ENCODE measurements around the gene PDE6A.

Gene PDE6A

DNA sequence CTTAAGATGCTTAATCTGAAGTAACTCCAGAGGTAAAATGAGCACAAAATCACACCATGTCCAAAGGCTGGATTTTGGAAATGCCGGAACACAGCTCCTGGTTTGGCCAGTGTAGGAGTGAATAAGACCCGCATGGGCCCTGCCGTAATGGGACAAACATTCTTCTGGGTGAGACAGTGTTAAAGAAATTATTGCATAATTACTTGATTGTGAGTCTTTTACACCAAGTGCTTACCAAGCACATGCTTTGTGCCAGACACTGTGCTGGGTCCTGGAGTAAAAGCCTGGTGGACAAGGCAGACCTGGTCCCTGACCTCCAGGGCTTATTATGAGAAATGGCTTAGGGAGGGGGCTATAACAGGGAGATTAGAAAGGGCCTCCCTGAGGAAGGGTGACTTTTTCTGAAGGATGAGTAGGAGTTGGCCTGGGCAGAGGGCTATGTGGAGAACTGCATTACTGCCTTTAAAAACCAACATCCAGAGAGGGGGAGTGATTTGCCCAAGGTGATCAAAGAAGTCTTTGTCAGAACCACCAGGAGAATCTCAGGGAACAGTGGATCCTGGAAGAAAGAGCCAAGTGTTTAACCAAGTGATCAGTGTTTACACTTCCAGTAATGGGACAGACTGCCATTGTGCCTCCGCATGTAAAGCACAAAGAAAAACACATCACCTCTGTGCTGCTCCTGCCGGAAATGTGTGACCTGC is 3.5 kb downstream of the PDE6A start:
- Mint-ChIP-seq H3K9me3 (ENCODE audit: low read depth) (no peaks in the 10 kb centered on the region), H3K4me1 (ENCODE audit: low read depth) (no peaks in the 10 kb centered on the region), H3K36me3 (no peaks in the 10 kb centered on the region), H3K27me3 (peaks cover 2% of the 10 kb centered on the region), H3K4me3 (no peak overlapping the region), H3K27ac (no peak overlapping the region)

DNA sequence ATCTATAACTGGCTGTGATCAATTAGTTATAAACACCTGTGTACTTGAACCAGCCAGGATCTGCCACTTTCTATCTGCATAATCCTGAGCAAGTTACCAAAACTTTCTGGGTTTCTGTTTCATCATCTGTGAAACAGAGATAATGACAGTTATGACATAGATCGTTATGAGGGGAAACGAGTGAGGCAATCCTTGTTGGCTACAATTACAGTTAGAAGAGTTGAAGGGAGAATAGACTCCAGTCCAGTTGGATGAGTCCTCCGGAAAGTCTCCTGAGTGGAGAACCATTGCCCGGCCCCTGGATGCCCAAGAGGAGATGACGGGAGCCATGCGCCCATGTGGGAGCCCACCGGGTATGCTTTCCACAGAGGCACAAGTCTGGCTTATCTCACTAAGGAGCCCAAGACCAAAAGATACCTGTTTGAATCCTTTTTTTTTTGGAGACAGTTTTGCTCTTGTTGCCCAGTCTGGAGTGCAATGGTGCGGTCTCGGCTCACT is 4.5 kb downstream of the PDE6A start:
- no peak overlapping the region for H3K4me3 Mint-ChIP-seq
- peaks cover 2% of the 10 kb centered on the region for H3K27me3 Mint-ChIP-seq
- no peak overlapping the region for H3K27ac Mint-ChIP-seq
- no peaks in the 10 kb centered on the region for H3K36me3 Mint-ChIP-seq
- H3K4me1 Mint-ChIP-seq (ENCODE audit: low read depth): no peaks in the 10 kb centered on the region
- no peaks in the 10 kb centered on the region for H3K9me3 Mint-ChIP-seq (ENCODE audit: low read depth)

DNA sequence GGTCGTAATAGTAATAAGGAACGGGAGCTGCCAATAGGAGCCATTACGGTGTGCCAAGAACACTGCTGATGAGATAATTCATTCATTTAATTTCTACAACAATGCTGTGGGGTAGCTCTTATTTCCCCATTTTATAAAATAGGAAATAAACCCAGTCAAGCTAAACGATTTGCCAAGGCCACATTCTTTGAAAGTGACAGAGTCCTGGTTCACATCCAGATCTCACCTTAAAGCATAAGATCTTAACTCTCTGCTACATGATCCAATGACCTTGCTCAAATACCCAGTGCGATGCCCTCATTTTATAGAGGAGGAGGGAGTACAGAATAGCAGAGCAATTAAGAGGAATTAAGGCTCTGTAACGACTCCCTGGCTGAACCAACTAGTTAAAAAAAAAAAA is 5.0 kb downstream of the PDE6A start:
- H3K27me3 Mint-ChIP-seq: peaks cover 2% of the 10 kb centered on the region

GRCh38 chr5:149938791-149939358 is 5.7 kb downstream of the PDE6A start:
- Mint-ChIP-seq H3K4me1 (ENCODE audit: low read depth) (no peaks in the 10 kb centered on the region), H3K36me3 (no peaks in the 10 kb centered on the region), H3K9me3 (ENCODE audit: low read depth) (no peaks in the 10 kb centered on the region), H3K27me3 (peaks cover 2% of the 10 kb centered on the region), H3K27ac (no peak overlapping the region), H3K4me3 (no peak overlapping the region)

More for the DNA sequence above, 5.0 kb downstream of the PDE6A start:
- Mint-ChIP-seq H3K9me3 (ENCODE audit: low read depth) (no peaks in the 10 kb centered on the region), H3K4me3 (no peak overlapping the region), H3K36me3 (no peaks in the 10 kb centered on the region), H3K4me1 (ENCODE audit: low read depth) (no peaks in the 10 kb centered on the region), H3K27ac (no peak overlapping the region)

DNA sequence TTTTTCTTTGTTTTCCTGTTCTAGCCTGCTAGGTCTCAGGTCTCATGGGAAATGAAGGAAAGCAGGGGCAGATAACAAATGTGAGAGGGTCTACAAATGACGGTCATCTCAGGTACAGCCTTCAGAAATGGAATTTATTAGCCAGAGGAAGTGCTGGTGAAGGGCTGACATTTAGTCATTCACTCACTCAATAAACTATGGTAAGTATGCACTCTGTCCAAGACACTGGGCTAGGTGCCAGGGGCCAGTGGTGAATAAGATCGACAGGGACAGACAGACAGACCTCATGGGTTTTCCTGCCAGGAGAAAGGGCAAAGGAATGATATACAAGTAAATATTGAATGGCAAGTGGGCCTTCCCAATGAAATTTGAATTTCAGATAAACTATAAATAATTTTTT is 6.3 kb downstream of the PDE6A start:
- Mint-ChIP-seq H3K27ac (no peak overlapping the region), H3K4me1 (ENCODE audit: low read depth) (no peaks in the 10 kb centered on the region), H3K9me3 (ENCODE audit: low read depth) (no peaks in the 10 kb centered on the region), H3K27me3 (peaks cover under 1% of the 10 kb centered on the region), H3K4me3 (no peak overlapping the region), H3K36me3 (no peaks in the 10 kb centered on the region)

- no peaks in the 10 kb centered on the region for H3K27me3 Mint-ChIP-seq
- H3K27ac Mint-ChIP-seq: no peak overlapping the region
- no peaks in the 10 kb centered on the region for H3K36me3 Mint-ChIP-seq
- H3K4me3 Mint-ChIP-seq: no peak overlapping the region
- no peaks in the 10 kb centered on the region for H3K9me3 Mint-ChIP-seq (ENCODE audit: low read depth)
- H3K4me1 Mint-ChIP-seq (ENCODE audit: low read depth): no peaks in the 10 kb centered on the region
Measured at GRCh38 chr5:149937610-149938009, 7.0 kb downstream of the PDE6A start.

- no peaks in the 10 kb centered on the region for H3K36me3 Mint-ChIP-seq
- H3K4me1 Mint-ChIP-seq (ENCODE audit: low read depth): no peaks in the 10 kb centered on the region
- H3K27ac Mint-ChIP-seq: no peak overlapping the region
- no peaks in the 10 kb centered on the region for H3K9me3 Mint-ChIP-seq (ENCODE audit: low read depth)
- H3K27me3 Mint-ChIP-seq: peaks cover 2% of the 10 kb centered on the region
- no peak overlapping the region for H3K4me3 Mint-ChIP-seq
Measured at GRCh38 chr5:149936700-149937091, 7.9 kb downstream of the PDE6A start.

- Mint-ChIP-seq H3K4me1 (ENCODE audit: low read depth) (no peaks in the 10 kb centered on the region), H3K27ac (no peak overlapping the region), H3K4me3 (no peak overlapping the region), H3K36me3 (no peaks in the 10 kb centered on the region), H3K9me3 (ENCODE audit: low read depth) (no peaks in the 10 kb centered on the region), H3K27me3 (peaks cover 4% of the 10 kb centered on the region)
Measured at GRCh38 chr5:149936044-149936699, 8.4 kb downstream of the PDE6A start.

DNA sequence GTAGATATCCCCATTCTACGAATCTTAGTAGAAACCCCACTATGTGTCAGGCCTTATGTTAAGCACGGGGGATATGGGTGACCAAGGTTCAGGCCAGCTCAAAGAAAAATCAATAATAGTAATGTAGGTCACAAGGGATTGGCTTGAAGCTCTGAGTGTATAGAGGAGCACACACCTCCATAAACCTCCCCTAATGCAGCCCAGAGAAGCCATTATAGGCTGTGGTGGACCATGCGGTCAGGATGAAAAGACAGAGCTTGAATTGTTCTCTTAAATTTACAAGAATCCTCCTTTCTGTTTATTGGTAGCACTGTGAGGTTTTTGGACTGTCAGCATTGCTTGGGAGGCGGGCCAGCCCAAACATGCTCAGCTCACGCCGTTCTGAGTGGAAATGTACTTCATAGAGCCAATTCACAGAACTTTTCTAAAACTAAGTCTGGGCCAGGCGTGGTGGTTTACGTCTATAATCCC is 9.1 kb downstream of the PDE6A start:
- no peaks in the 10 kb centered on the region for H3K36me3 Mint-ChIP-seq
- H3K27ac Mint-ChIP-seq: no peak overlapping the region

DNA sequence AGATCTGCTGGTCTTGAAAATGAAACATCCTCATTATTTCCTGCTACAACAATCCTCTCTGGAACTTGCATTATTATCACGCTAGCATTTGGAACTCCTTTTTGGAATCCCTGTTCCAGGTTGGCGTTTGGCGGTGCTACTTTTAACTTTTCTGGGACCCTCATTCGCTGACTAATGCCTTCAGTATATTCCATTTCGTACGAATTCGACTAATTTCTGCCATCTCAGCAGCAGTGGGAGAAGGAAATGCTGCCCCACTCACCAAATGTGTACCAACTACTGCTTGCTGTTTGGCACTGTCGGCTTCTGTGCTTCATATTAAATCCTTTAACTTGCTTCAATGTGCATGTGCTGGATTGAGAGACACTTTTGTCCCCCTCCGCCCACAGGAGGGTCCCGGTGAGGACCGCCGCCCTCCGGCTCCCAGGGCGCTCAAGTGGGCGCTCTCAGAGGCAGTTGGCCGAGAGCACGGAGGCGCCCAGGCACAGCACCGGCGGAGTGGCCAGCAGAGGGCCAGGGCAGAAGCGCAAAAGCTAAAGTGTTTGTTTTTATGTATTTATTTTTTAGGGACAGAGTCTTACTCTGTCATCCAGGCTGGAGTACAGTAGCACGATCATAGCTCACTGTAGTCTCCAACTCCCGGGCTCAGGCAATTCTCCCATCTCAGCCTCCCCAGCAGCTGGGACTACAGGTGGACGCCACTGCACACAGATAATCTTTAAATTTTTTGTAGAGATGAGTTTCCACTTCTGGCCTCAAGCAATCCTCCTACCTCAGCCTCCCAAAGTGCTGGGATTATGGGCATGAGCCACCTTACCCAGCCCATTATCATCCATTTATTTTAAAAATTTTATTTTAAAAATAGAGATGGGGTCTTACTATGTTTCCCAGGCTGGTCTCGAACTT is 11.9 kb downstream of the PDE6A start:
- Mint-ChIP-seq H3K36me3 (no peaks in the 10 kb centered on the region), H3K27me3 (peaks cover 6% of the 10 kb centered on the region), H3K9me3 (ENCODE audit: low read depth) (no peaks in the 10 kb centered on the region), H3K4me3 (no peak overlapping the region), H3K4me1 (ENCODE audit: low read depth) (peaks cover 2% of the 10 kb centered on the region), H3K27ac (no peak overlapping the region)

More for the DNA sequence above, 9.1 kb downstream of the PDE6A start:
- Mint-ChIP-seq H3K27me3 (peaks cover 4% of the 10 kb centered on the region), H3K4me1 (ENCODE audit: low read depth) (peaks cover 2% of the 10 kb centered on the region), H3K9me3 (ENCODE audit: low read depth) (no peaks in the 10 kb centered on the region), H3K4me3 (no peak overlapping the region)

DNA sequence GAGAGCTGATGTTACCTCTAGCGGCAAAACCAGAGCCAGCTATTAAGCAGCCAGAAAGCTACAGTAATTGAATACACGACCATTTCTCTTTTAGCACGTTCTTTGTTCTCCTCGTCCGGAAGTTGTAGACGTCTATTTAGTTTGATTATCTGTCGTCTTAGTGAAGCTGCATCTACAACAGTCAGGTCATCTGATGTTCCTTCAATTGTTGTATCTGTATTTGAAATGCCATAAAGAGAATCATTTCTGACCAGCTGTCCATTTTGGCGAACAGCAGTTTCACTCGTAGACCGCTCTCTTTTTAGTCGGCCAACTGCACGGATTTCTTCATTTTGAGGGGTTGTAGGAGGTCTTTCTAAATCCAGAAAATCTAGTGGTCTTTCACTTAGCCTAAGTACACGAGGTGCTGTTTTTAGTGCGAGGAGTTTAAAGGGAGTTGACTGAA is 12.6 kb downstream of the PDE6A start:
- H3K27ac Mint-ChIP-seq: no peak overlapping the region
- H3K4me1 Mint-ChIP-seq (ENCODE audit: low read depth): peaks cover 2% of the 10 kb centered on the region
- no peaks in the 10 kb centered on the region for H3K9me3 Mint-ChIP-seq (ENCODE audit: low read depth)
- no peak overlapping the region for H3K4me3 Mint-ChIP-seq
- no peaks in the 10 kb centered on the region for H3K36me3 Mint-ChIP-seq
- H3K27me3 Mint-ChIP-seq: peaks cover 6% of the 10 kb centered on the region

- no peaks in the 10 kb centered on the region for H3K9me3 Mint-ChIP-seq (ENCODE audit: low read depth)
- H3K4me1 Mint-ChIP-seq (ENCODE audit: low read depth): peaks cover 2% of the 10 kb centered on the region
- H3K36me3 Mint-ChIP-seq: no peaks in the 10 kb centered on the region
- peaks cover 6% of the 10 kb centered on the region for H3K27me3 Mint-ChIP-seq
- H3K4me3 Mint-ChIP-seq: no peak overlapping the region
- no peak overlapping the region for H3K27ac Mint-ChIP-seq
Measured at GRCh38 chr5:149930749-149931574, 13.6 kb downstream of the PDE6A start.

DNA sequence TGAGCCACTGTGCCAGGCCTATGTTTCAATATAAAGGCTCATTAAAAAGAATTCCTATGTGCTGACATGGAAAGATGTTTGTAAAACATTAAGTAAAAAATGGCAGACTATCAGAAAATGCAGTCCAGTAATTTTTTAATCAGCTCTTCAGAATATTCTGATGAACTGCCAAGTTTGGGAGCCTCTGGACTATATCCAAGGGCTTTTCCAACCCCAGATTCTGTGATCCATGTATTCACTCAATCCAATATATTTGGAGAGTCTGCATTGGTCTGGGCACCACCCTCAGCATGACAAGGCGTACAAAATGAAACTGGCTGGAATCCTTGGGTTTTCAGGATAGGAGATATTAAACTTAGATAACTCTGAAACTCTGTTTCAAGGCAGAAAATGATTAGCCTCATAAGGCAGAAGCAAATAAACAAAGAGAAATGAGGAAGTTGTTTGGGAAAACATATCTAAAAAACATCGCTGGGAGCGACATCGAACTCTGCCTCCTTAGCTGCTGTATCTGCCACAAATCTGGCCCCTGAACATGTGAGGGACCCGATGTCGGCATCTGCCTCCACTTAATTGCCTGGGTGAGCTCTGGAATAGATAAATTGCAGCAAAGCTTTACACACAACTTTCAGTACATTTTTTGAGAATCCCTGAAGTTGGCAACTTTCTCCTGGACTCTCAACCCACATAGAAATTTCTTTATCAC is 14.4 kb downstream of the PDE6A start:
- peaks cover 2% of the 10 kb centered on the region for H3K4me1 Mint-ChIP-seq (ENCODE audit: low read depth)
- H3K9me3 Mint-ChIP-seq (ENCODE audit: low read depth): no peaks in the 10 kb centered on the region
- peaks cover 6% of the 10 kb centered on the region for H3K27me3 Mint-ChIP-seq
- H3K27ac Mint-ChIP-seq: no peak overlapping the region
- H3K36me3 Mint-ChIP-seq: no peaks in the 10 kb centered on the region
- H3K4me3 Mint-ChIP-seq: no peak overlapping the region

Measured in activated naive CD8-positive, alpha-beta T cell (primary cell).